NCI-H146 (cell line): Measurements from ENCODE around the gene ITSN2.

Source experiments
- DNase-seq: peaks from one replicate; lab custom pipeline; 2025; lab: John Stamatoyannopoulos, UW

ITSN2 gene

DNA sequence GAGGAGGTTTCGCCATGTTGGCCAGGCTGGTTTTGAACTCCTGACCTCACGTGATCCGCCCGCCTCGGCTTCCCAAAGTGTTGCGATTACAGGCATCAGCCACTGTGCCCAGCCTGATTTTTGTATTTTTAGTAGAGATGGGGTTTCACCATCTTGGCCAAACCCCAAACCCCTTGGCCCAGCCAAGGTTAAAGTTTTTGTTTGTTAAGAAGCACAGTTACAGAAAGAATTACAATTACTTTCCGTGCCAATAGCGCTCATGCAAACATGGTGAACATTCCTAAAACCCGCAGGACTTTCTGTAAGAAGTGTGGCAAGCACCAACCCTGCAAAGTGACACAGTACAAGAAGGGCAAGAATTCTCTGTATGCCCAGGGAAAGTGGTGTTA, 26.1 kb downstream of the ITSN2 start:
- no peak for DNase-seq

DNA sequence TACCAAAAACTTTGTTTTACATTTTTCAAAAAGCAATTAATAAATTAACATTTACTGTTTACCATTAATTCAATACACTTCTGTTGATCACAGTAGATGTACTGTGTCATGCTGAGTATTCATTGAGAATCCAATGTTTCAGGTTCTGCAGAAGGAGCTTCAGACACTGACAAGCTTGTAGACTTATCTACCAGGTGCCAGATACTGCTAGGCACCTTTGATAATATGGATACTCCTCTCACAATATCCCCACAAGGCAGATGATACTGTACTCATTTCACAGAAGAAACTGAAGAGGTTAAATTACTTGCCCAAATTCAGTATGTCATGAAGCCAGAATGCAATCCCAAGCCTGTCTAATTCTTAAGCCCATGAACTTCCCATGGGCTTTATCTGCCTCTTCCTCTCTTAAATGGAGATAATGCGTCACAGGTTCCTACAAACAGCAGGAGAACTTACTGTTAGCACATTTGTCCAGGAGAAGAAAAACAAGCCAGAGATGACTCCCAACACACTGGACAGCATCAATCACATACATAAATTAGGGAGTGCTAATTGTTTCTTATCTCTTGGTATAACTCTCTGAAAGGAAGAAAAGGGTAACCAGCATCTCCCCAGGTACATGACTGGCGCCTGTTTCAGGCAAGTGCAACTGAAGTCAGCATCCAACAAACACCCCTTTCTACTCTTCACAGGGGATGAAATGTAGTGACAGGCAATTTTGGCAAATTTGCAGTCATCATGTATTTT, 27.4 kb downstream of the ITSN2 start:
- no peak for DNase-seq

GRCh38 chr2:24330161-24330560, 30.2 kb downstream of the ITSN2 start:
- DNase-seq = no peak

DNA sequence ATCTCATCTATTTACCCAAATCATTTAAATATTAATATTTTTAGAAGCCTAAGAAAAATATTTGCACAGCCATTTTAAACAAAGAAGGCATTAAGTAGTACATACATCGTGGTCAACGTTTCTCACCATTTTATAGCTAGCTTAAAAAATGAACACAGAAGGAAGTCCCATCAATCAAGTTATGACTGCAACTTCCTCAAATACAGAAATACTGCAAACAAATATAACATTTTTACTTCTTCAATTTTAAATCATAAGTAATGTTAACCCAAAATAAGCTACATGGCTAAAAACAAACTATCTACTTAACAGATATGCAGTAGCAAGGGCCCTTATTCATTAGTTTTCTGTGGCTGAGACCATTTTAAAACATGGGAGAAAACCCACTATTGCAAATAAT, 30.6 kb downstream of the ITSN2 start:
- no peak for DNase-seq

DNA sequence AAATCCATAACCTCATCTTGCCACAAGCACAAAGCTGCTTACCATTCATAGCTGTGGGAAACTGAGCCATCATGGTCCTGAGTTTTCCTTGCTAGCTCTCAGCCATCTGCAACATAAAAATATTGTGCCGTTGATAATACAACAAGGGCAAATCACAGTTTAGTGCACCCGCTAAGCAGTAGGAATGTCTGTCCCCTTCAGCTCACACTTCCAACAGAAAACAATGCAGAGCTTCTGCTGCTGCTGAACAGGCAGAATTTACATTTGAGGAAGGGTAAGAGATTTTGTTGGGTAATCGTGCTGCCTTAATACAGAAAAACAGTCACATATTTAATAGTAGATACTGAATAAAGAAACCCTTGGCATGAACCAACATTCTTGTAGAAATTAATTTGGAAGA, 32.3 kb downstream of the ITSN2 start:
- no peak for DNase-seq

DNA sequence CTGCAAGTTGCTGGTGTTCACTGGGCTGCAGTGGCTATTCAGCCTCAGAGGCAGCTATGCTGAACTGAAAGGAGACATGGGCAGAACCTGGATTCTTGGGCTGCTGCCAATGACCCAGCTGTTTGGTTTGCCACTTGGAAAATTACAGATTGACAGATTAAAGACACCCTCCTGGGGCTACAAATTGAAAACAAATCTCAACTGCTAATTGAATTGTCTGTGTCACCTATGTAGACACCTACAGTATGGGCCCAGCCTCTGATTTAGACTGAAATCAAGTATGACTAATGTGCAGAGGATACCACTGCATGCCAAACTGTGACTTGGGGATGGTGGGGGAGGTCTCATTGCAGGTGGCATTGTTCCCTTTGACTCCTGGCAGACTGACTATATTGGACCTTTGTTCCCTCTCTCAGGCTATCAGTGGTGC, 42.8 kb downstream of the ITSN2 start:
- DNase-seq = peak; percentile 56

DNA sequence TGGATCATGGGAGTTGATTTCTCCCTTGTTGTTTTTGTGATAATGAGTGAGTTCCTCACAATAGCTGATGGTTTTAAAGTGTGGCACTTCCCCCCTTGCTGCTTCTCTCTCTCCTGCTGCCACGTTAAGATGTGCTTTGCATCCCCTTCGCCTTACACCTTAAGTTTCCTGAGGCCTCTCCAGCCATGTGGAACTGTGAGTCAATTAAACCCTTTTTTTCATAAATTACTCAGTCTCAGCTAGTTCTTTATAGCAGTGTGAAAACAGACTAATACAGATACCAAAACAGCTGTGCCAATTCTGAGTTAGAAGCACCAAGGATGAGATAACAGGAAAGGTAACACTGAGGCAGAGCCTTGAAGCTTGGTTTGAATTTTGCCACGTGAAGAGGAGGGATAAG, 44.7 kb downstream of the ITSN2 start:
- no peak for DNase-seq

- DNase-seq = no peak
Measured at GRCh38 chr2:24313744-24314632, 46.3 kb downstream of the ITSN2 start.

DNA sequence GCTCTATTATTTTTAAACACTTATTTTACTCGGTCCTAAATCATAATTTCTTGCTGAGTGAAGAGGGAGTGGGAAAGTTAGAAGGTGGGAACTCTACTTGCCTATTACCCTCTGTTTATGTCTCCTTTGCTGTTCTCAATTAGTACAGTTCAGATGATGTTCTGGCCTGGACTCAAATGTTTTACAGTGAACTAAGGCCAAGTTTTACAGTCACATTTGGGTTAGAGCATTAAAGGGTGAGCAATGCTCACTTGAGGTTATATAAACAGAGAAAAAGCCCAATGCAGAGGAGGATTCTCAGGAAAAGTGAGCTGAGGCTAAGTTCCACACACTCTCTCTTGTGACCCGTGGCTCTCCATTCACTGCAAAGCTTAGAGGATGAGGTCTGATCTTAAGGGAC, 52.4 kb downstream of the ITSN2 start:
- no peak for DNase-seq

GRCh38 chr2:24304631-24305030, 55.7 kb downstream of the ITSN2 start:
- DNase-seq = no peak

GRCh38 chr2:24304098-24304497, 56.2 kb downstream of the ITSN2 start:
- no peak for DNase-seq

GRCh38 chr2:24301599-24301998, 58.7 kb downstream of the ITSN2 start:
- DNase-seq = no peak

GRCh38 chr2:24297663-24298062, 62.7 kb downstream of the ITSN2 start:
- no peak for DNase-seq

- DNase-seq = no peak
Measured at GRCh38 chr2:24287171-24287570, 73.2 kb downstream of the ITSN2 start.

- DNase-seq = no peak
Measured at GRCh38 chr2:24285484-24286152, 74.7 kb downstream of the ITSN2 start.

DNA sequence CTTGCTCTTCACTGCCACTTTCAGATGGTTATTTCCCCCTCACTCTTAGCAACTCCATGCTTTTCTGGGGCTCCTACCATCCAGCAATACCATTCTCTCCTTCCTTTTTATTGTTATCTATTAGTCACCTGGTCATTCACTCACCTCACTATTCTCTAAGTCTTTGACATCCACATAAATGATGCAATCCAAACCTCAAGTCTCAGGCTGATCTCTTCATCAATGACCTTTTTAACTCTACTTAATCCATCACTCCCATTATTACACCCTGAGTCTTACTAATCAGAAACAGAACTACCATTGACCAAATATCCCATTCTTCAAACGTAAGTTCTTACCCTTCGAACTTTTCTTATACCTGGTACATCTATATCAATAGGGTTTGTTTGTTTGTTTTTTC, 79.7 kb downstream of the ITSN2 start:
- DNase-seq = no peak

GRCh38 chr2:24280161-24280560, 80.2 kb downstream of the ITSN2 start:
- no peak for DNase-seq

GRCh38 chr2:24276349-24276899, 83.9 kb downstream of the ITSN2 start:
- no peak for DNase-seq

- DNase-seq = no peak
Measured at GRCh38 chr2:24274809-24275208, 85.5 kb downstream of the ITSN2 start.

- DNase-seq = no peak
Measured at GRCh38 chr2:24273598-24273997, 86.7 kb downstream of the ITSN2 start.

DNA sequence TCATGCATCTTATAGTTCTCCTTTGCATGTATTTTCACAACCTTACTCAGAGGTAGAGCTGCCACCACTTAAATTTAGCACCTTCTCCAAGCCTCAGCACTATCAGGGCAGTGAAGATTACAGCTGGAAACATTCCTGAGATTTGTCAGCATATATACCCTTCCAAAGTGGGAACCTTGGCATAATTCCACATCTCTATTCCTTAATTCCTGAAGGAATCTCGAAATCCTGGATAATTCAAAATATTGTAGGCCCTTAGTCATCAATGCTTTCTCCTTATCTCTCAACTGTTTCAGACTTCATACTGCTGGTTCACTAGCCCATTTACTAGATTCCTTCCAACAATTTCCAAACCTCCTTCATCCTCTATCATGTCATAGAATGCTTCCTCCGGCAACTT, 87.4 kb downstream of the ITSN2 start:
- no peak for DNase-seq

DNA sequence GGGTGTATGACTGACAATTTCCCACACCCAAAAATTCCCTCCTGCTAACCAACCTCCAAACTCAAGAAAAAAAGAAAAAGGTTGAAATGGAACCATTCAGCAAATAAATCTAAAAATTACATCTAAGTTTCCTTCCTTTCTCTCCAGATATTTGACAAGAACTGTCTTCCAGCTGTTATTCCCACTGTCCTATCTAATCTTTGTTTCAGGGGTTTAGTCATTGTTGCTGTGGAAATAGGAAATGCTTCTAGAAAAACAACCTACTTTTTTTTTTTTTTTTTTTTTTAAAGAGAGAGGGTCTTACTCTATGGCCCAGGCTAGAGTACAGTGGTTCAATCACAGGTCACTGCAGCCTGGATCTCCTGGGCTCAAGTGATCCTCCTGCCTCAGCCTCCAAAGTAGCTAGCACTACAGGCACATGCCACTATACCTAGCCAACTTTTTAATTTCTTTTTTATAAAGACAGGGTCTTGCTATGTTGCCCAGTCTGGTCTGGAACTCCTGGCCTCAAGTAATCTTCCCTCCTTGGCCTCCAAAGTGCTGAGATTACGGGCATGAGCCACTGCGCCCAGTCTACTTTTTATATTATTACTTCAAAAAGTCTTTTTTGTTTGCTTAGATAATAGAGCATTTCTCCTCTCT, 88.1 kb downstream of the ITSN2 start:
- DNase-seq = no peak
